ENCODE results near the gene CAT.

GRCh38 chr11:34509336-34509876 is 70.7 kb downstream of the CAT start:
- TF ChIP-seq POLR2AphosphoS5 (IDR thresholded peaks at IDR 0.05) (no peak), CTCF (IDR thresholded peaks at IDR 0.05) (no peak), POLR2A (IDR thresholded peaks at IDR 0.05; ENCODE audit: low read depth) (no peak), EP300 (IDR thresholded peaks at IDR 0.05) (no peak)
